DND-41 (cell line): ENCODE measurements around the gene TGFBR2.

Experiments used
- ATAC-seq: fragments of 200-7000 bp; cut with Tn5 transposase; 3 replicates; pipeline ENCODE4 v1.9.1; 2021; ENCODE audit warnings: low read depth; ENCODE audit not compliant: insufficient read depth
- DNase-seq: peaks from one replicate; pipeline ENCODE4 v3.0.0-alpha.2; 2020
- H2AFZ ChIP-seq: 2 replicates; pipeline ENCODE4 v1.6.0; 2012; ENCODE audit warnings: low read depth, low read length
- H3K27ac ChIP-seq: 2 replicates; pipeline ENCODE4 v1.5.1; 2012; ENCODE audit warnings: low read length, inconsistent platforms
- H3K27me3 ChIP-seq: fragments of 200-600 bp; sonication (generic); 2 replicates; pipeline ENCODE4 v1.6.0; 2012; ENCODE audit warnings: low read length, mild to moderate bottlenecking, inconsistent platforms; ENCODE audit not compliant: insufficient read depth, poor library complexity
- H3K36me3 ChIP-seq: 2 replicates; pipeline ENCODE4 v1.5.1; 2012; ENCODE audit warnings: low read length, inconsistent platforms; ENCODE audit not compliant: insufficient read depth
- H3K4me1 ChIP-seq: 2 replicates; pipeline ENCODE4 v1.5.1; 2012; ENCODE audit warnings: mild to moderate bottlenecking, low read length; ENCODE audit not compliant: insufficient read depth
- H3K4me2 ChIP-seq: 2 replicates; pipeline ENCODE4 v1.6.0; 2012; ENCODE audit warnings: mild to moderate bottlenecking, moderate library complexity, low read length, inconsistent platforms; ENCODE audit not compliant: insufficient read depth
- H3K4me3 ChIP-seq, 2 experiments: fragments of 200-600 bp in 1 of 2; shearing (Covaris generic) in 1 of 2; 2 replicates each; pipeline ENCODE4 v1.5.1; 2012 to 2016; ENCODE audit warnings: inconsistent platforms in 2 of 2, low read length in 2 of 2, mild to moderate bottlenecking in 2 of 2, low read depth in 1 of 2, moderate library complexity in 1 of 2
- H3K79me2 ChIP-seq: 2 replicates; pipeline ENCODE4 v1.6.0; 2012; ENCODE audit warnings: low read length, inconsistent platforms; ENCODE audit not compliant: insufficient read depth
- H3K9ac ChIP-seq: 2 replicates; pipeline ENCODE4 v1.6.0; 2012; ENCODE audit warnings: low read depth, mild to moderate bottlenecking, inconsistent platforms, low read length, moderate library complexity
- H3K9me3 ChIP-seq: 2 replicates; pipeline ENCODE4 v1.5.1; 2012; ENCODE audit warnings: low read length, moderate library complexity, mild to moderate bottlenecking, inconsistent platforms; ENCODE audit not compliant: insufficient read depth, severe bottlenecking
- H4K20me1 ChIP-seq: 2 replicates; pipeline ENCODE4 v1.6.0; 2012; ENCODE audit warnings: low read length; ENCODE audit not compliant: insufficient read depth
- EZH2 ChIP-seq: IDR thresholded peaks from 3 replicates; pipeline ENCODE4 v1.6.1; 2012; ENCODE audit warnings: borderline replicate concordance, low read depth, mild to moderate bottlenecking, moderate library complexity, low read length, inconsistent platforms; ENCODE audit not compliant: severe bottlenecking
- TF ChIP-seq, protein P1 (sequence below): IDR thresholded peaks from 2 replicates; pipeline ENCODE4 v1.5.1; 2012; ENCODE audit warnings: borderline replicate concordance, low read length, moderate library complexity, mild to moderate bottlenecking; ENCODE audit not compliant: poor library complexity, severe bottlenecking; ENCODE audit errors: extremely low read depth

The TGFBR2 gene

DNA sequence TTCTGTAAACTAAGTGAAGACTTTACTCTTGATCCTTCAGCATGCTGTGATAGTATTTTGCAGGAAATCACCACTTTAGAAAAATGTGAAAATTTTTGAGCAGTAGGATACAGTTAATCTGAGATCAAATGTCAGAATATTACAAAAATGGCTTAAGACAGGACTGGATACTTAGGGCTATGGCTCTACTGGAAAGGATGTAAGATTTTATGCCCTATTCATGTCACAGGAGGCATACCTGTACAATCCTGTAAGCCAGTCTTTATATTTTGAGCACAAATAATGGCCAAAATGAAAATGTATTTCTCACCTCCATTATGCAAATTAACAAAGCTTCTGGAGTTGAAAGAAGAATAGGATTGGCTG, 8.6 kb upstream of the TGFBR2 start:
- ATAC-seq (no peak), DNase-seq (no peak)
- Histone ChIP-seq H3K4me1 (peaks cover 53% of the 10 kb centered on the region), H3K27ac (peak overlapping the region; percentile 70), H4K20me1 (no peaks in the 10 kb centered on the region), H3K9me3 (no peaks in the 10 kb centered on the region), H2AFZ (no peak overlapping the region), H3K9ac (no peak overlapping the region), H3K36me3 (no peaks in the 10 kb centered on the region), H3K27me3 (no peaks in the 10 kb centered on the region), H3K4me2 (peak overlapping the region; percentile 25), H3K79me2 (no peaks in the 10 kb centered on the region), H3K4me3 (no peak overlapping the region)
- TF ChIP-seq EZH2: no peak
- TF ChIP-seq, protein P1, sequence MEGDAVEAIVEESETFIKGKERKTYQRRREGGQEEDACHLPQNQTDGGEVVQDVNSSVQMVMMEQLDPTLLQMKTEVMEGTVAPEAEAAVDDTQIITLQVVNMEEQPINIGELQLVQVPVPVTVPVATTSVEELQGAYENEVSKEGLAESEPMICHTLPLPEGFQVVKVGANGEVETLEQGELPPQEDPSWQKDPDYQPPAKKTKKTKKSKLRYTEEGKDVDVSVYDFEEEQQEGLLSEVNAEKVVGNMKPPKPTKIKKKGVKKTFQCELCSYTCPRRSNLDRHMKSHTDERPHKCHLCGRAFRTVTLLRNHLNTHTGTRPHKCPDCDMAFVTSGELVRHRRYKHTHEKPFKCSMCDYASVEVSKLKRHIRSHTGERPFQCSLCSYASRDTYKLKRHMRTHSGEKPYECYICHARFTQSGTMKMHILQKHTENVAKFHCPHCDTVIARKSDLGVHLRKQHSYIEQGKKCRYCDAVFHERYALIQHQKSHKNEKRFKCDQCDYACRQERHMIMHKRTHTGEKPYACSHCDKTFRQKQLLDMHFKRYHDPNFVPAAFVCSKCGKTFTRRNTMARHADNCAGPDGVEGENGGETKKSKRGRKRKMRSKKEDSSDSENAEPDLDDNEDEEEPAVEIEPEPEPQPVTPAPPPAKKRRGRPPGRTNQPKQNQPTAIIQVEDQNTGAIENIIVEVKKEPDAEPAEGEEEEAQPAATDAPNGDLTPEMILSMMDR: no peak

DNA sequence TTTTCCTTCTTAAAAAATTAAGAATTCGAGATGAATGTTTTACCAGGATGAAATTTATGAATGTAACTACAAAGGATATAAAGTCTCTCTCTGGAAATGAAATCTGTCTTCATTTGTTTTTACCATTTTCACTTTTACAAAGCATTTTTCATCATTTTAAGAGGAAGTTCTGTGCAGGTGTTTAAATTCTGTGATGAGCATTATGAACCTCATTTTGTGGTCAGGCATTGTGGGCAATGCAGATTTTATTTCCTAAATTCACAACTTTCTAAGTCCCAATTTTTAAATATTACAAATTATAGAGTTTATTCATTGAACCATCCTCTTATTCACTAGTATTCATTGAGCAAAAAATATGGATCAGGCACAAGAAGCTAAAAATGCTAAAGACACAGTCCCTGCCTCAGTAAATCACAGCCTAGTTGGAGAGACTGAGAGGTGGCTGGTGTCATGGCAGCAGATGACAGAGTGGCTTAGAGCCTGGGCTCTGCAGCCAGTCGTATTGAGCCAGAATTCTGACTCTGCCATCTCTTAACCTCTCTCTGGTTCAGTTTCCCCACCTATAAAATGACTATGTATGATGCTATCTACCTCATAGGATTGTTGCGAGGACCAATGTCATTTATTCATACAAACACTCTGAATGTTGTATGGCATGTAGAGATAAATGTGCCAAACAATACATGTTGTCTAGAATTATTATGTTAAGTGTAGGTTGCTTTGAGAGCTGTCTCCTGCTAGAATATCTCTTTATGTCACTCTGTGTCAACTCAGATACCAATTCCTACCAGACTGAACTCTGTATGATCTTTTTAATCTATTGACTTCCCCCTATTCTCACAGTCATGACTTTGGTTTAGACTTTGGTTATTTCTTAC, 7.5 kb upstream of the TGFBR2 start:
- Histone ChIP-seq H3K79me2 (no peaks in the 10 kb centered on the region), H4K20me1 (no peaks in the 10 kb centered on the region), H3K9me3 (no peaks in the 10 kb centered on the region), H2AFZ (peak overlapping the region; percentile 9; the same call in 1 of the 2 replicates), H3K9ac (peak overlapping the region; percentile 10; the same call in 1 of the 2 replicates), H3K4me1 (peaks cover 64% of the 10 kb centered on the region), H3K36me3 (no peaks in the 10 kb centered on the region), H3K27ac (peak overlapping the region; percentile 70), H3K4me2 (peak overlapping the region; percentile 25), H3K4me3 (peak overlapping the region in 1 of 2 experiments; percentile 0; a peak in 2 of 4 replicates), H3K27me3 (no peaks in the 10 kb centered on the region)
- peak; percentile 88 for ATAC-seq
- no peak for TF ChIP-seq EZH2
- TF ChIP-seq, protein P1: no peak
- DNase-seq: peak; percentile 69

DNA sequence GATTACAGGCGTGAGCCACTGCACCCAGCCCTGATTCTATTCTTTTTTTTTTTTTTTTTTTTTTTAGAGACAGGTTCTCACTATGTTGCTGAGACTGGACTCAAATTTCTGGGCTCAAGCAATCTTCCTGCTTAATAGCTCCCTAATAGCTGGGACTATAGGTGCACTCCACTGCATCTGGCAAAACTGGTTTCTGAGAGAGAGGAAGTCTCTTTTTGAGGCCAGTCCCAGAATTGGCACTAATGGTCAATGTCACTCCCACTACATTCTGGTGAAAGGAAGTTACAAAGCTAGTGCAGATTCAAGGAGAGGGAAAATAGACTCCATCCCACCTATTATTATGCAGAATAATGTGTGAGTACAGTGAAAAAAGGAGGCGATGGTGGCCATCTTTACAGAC, 5.8 kb upstream of the TGFBR2 start:
- H3K4me2 ChIP-seq: no peak overlapping the region
- no peaks in the 10 kb centered on the region for H3K36me3 ChIP-seq
- H2AFZ ChIP-seq: no peak overlapping the region
- H4K20me1 ChIP-seq: no peaks in the 10 kb centered on the region
- no peak for ATAC-seq
- H3K9me3 ChIP-seq: no peaks in the 10 kb centered on the region
- H3K27ac ChIP-seq: peak overlapping the region; percentile 48
- TF ChIP-seq EZH2: no peak
- TF ChIP-seq, protein P1: no peak
- no peak for DNase-seq
- H3K27me3 ChIP-seq: no peaks in the 10 kb centered on the region
- H3K79me2 ChIP-seq: no peaks in the 10 kb centered on the region
- no peak overlapping the region for H3K9ac ChIP-seq
- no peak overlapping the region for H3K4me3 ChIP-seq
- H3K4me1 ChIP-seq: peaks cover 81% of the 10 kb centered on the region
